Measurements from ENCODE around the gene PPP1R3E.

Gene PPP1R3E

DNA sequence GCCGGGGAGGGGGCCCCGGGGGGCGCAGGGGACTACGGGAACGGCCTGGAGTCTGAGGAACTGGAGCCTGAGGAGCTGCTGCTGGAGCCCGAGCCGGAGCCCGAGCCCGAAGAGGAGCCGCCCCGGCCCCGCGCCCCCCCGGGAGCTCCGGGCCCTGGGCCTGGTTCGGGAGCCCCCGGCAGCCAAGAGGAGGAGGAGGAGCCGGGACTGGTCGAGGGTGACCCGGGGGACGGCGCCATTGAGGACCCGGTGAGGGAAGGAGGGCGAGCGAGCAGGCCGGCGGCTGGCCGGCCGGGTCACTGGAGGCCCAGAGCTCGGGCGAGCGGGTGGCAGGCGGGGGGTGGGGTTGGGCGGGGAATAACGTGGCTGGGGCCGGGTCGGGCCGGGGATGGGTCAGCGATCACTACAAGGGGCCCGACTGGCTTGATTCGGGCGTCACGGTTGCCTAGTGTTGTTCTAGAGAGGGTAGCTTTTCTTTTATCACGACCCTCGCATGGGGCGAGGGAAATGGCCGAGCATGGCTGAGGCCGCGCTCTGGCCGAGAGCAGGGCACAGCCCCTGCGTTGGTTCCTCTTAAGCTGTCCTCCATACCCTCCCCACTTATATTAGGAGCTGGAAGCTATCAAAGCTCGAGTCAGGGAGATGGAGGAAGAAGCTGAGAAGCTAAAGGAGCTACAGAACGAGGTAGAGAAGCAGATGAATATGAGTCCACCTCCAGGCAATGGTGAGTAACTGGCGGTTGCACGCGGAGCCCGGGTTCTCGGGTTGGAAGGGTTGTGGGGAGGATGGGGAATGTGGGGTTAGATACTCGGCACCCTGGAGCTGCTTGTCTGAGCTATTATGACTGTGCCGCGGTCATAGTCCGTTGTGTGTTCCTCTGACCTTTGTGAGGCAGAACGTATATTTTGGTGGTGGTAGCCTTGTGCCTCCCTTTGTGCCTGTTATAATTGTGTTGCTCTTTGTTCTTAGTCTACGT is 19.2 kb upstream of the PPP1R3E start:
- TF ChIP-seq CTCF (IDR thresholded peaks at IDR 0.05; ENCODE audit: borderline replicate concordance, insufficient read depth, low read depth, low read length), result no peak
- H3K4me3 ChIP-seq (ENCODE audit: low read depth, low read length), result peak overlapping the region; percentile 54

DNA sequence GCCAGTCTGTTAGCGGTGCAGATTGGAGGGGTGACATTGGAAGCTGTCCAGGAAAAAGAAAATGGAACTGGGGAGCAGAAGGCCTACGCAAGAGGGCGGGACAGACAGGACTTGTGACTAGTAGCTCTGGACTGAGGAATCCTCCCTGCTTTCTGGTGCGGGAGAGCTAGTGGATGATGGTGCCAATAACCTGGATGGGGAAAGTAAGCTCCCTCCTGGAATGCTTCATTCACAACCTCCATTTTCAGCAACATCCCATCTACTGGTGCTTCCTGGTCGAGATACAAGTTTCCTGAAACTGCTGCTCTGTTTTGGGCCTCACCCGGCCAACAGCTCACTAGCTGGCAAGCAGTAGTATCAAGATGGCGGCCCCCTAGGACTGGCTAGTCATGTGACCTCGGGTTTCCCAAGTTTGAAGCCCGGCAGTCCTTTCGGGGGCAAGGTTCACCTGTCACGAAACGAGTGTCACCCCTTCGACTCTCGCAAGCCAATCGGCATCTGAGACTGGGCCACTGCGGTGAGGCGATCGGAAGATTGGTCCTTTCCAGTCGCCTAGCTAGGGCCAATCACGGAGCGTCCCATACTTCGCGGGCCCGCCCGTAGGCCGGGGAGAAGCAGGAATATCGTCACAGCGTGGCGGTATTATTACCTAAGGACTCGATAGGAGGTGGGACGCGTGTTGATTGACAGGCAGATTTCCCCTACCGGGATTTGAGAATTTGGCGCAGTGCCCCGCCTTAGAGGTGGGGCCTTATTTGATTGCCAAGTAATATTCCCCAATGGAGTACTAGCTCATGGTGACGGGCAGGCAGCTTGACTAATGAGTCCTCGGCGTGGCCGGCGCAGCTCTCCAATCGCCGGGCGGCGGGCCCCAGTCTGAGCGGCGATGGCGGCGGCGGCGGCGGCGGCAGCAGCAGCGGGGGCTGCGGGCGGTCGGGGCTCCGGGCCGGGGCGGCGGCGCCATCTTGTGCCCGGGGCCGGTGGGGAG is 18.2 kb upstream of the PPP1R3E start, which contains the start of gene PABPN1:
TSS of gene PABPN1 (plus strand) at position 874 of the 988 bp plus-strand sequence. CDS start at position 887, 13 bp downstream.
- H3K4me3 ChIP-seq (ENCODE audit: low read depth, low read length), result peak within 1 kb of the TSS; percentile 54
- TF ChIP-seq CTCF (IDR thresholded peaks at IDR 0.05; ENCODE audit: borderline replicate concordance, insufficient read depth, low read depth, low read length), result no peak

DNA sequence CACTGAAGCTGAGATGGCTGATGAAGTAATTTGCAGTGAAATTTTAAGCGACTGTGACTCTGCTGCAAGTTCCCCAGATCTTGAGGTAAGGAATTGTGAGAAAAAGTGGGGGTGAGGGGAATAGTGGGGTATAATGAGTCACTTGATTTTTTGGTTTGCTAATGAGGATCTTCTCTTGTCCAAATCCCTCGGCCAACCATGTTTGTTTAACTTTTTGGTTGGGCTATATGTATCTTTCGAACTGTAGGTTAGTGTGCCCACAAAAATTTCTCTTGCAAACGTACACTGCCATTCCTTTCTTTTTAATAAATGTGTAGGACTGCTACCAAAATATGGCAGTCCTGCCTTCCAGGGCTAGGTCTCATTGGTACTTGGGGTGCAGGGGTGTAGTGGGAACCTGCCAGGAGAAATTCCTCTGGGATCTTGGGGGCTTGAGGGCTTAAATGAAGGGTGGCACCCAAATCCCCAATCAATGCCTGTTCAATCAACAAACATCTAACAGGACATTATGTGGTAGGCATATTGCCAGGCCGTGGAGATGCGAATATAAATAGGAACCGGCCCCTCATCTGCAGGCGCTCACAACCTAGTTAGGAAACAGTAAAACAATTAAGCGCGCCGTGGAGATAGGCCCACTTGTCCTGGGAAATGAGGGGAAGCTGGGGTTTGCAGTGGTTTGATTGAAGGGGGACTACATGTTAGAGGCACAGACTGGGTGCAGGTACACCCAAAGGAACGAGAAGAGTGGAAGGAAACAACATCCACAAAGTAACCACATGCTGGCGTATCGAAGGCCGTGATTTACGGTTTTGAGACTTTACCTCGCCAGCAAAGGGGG is 17.3 kb upstream of the PPP1R3E start:
- no peak for TF ChIP-seq CTCF (IDR thresholded peaks at IDR 0.05; ENCODE audit: borderline replicate concordance, insufficient read depth, low read depth, low read length)
- H3K4me3 ChIP-seq (ENCODE audit: low read depth, low read length), result peak overlapping the region; percentile 43

GRCh38 chr14:23316300-23316699 is 13.6 kb upstream of the PPP1R3E start:
- TF ChIP-seq CTCF (IDR thresholded peaks at IDR 0.05; ENCODE audit: borderline replicate concordance, insufficient read depth, low read depth, low read length), result no peak
- H3K4me3 ChIP-seq (ENCODE audit: low read depth, low read length), result no peak overlapping the region

DNA sequence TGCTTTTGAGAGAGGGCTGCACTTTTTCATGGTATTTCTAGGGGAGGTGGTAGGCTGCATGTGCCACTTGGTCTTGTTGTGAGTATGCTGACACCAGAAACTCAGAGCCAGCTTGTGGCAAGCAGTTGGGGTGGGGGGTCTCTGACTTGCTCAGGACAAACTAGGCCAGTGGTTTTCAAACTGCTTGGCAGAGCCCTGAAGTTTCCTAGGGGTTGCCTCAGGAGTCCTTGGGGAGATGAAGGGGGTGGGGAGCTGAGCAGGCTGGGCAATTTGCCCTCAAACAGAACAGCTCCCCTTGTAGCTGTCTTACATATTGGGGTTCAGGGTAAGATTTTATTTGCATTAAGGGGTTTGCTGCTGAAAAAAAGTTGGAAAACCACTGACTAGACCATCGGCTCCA is 7.9 kb upstream of the PPP1R3E start:
- no peak overlapping the region for H3K4me3 ChIP-seq (ENCODE audit: low read depth, low read length)
- TF ChIP-seq CTCF (IDR thresholded peaks at IDR 0.05; ENCODE audit: borderline replicate concordance, insufficient read depth, low read depth, low read length), result no peak

DNA sequence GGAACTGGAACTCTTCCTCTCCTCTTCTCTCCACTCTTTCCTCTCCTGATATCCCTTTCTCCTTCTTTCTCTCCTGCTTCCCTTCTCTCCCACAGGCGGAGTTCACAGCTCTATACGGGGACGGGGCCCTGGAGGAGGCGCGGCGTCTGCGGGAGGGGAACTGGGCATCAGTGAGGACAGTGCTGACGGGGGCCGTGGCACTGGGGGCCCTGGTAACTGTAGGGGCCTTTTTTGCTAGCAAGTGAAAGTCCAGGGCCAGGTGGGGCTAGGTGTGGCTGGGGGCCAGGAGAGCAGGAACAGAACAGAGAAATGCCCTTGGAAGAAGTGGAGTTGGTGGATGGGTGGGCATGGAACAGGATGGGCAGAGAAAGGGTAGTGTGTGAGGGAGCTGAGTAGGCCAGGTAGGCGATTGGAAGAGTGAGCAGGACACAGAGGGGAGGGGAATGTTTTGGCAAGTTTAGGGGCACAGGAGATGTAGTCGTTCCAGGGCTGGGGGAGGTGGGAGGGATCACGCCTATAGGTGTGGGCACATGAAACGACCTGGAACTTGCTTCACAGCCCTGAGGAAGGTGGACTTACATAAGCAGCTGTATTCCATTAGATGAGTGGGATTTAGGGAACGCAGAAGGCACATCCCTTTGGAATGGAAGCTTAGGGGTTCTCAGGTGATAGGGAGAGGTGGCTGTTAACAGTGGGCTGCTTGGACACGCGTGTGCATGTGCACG is 6.2 kb upstream of the PPP1R3E start:
- H3K4me3 ChIP-seq (ENCODE audit: low read depth, low read length), result no peak overlapping the region

More for the DNA sequence above, 6.2 kb upstream of the PPP1R3E start:
- TF ChIP-seq CTCF (IDR thresholded peaks at IDR 0.05; ENCODE audit: borderline replicate concordance, insufficient read depth, low read depth, low read length), result no peak

Data from GM12875 (cell line).